ENCODE measurements around the gene SCNN1G.

DNA sequence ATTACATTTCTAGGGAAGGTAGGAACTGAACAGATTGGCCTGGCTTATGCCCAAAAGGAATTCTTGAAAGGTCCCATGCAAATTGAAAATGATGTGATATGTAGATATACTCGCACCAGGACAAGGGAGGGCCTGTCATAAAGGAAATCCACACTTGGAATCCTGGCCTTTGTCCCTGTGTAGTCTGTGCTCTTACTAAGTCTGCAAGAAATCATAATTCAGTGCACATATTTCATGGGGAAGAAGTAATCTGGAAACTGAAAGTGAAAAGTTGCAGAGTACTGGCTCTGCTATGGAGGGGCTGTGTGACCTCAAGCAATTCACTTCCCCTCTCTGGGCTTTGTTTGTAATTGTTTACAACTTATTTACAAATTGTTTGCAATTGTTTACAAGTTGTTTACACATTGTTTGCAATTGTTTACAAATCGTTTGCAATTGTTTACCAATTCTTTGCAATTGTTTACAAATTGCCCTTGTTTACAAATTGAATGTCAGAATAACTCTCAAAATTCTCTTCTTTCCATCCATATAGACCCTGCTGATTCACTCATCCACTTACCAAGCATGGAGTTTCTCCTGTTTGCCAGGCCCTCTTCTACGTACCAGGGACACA lies 12.9 kb downstream of the SCNN1G start:
- TF ChIP-seq, protein P1, sequence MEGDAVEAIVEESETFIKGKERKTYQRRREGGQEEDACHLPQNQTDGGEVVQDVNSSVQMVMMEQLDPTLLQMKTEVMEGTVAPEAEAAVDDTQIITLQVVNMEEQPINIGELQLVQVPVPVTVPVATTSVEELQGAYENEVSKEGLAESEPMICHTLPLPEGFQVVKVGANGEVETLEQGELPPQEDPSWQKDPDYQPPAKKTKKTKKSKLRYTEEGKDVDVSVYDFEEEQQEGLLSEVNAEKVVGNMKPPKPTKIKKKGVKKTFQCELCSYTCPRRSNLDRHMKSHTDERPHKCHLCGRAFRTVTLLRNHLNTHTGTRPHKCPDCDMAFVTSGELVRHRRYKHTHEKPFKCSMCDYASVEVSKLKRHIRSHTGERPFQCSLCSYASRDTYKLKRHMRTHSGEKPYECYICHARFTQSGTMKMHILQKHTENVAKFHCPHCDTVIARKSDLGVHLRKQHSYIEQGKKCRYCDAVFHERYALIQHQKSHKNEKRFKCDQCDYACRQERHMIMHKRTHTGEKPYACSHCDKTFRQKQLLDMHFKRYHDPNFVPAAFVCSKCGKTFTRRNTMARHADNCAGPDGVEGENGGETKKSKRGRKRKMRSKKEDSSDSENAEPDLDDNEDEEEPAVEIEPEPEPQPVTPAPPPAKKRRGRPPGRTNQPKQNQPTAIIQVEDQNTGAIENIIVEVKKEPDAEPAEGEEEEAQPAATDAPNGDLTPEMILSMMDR (IDR thresholded peaks at IDR 0.05) = no peak
- no peak for TF ChIP-seq POLR2A (IDR thresholded peaks at IDR 0.05)
